CD14-positive monocyte (primary cell): ENCODE results near the gene FBXO28. TPM values are rescaled to one million over a fixed set of nuclear protein-coding genes. Genes with fewer than 3 reads are reported as not detected.

Experiments used
- DNase-seq, 3 donors: peaks; one replicate each; pipeline ENCODE4 v3.0.0-alpha.2; 2011 to 2022
- H2AFZ ChIP-seq: 2 replicates; pipeline ENCODE4 v1.6.0; 2012; ENCODE audit warnings: mild to moderate bottlenecking, low read depth, low read length, inconsistent platforms; ENCODE audit not compliant: insufficient read depth, poor library complexity, severe bottlenecking
- H3K27ac ChIP-seq, 2 donors: 1 replicate in 1 of 2; 2 replicates in 1 of 2; pipeline ENCODE4 v1.5.1; 2012 to 2013; ENCODE audit warnings: low read length in 2 of 2, control low read depth in 1 of 2, inconsistent platforms in 1 of 2, low read depth in 1 of 2, mild to moderate bottlenecking in 1 of 2
- H3K27me3 ChIP-seq, 2 donors: one replicate each; pipeline versions ENCODE4 v1.6.0 to v1.6.1; 2011 to 2013; ENCODE audit warnings: low read length in 2 of 2; ENCODE audit not compliant: control insufficient read depth in 2 of 2, insufficient read depth in 2 of 2
- H3K36me3 ChIP-seq, 2 donors: replicated peaks in 1 of 2; 1 replicate in 1 of 2; 2 replicates in 1 of 2; pipeline versions ENCODE4 v1.5.1 to v1.6.1; 2012 to 2013; ENCODE audit warnings: low read length in 2 of 2, control low read depth in 1 of 2, inconsistent platforms in 1 of 2, mild to moderate bottlenecking in 1 of 2; ENCODE audit not compliant: insufficient read depth in 2 of 2, control insufficient read depth in 1 of 2
- H3K4me1 ChIP-seq, 2 donors: 1 replicate in 1 of 2; 2 replicates in 1 of 2; pipeline versions ENCODE4 v1.5.1 to v1.6.1; 2012 to 2013; ENCODE audit warnings: low read length in 2 of 2, control low read depth in 1 of 2, inconsistent platforms in 1 of 2, mild to moderate bottlenecking in 1 of 2, moderate library complexity in 1 of 2; ENCODE audit not compliant: insufficient read depth in 2 of 2, control insufficient read depth in 1 of 2
- H3K4me2 ChIP-seq: replicated peaks from 2 replicates; pipeline ENCODE3; 2012; ENCODE audit warnings: low read length, moderate library complexity, mild to moderate bottlenecking; ENCODE audit not compliant: poor library complexity, severe bottlenecking; ENCODE audit errors: extremely low read depth
- H3K4me3 ChIP-seq, 3 experiments: fragments of 200-600 bp in 1 of 3; sonication (generic) in 1 of 3; replicated peaks in 1 of 3; 1 replicate in 2 of 3; 2 replicates in 1 of 3; pipeline ENCODE4 v1.5.1; 2011 to 2013; ENCODE audit warnings: low read length in 3 of 3, mild to moderate bottlenecking in 3 of 3, control low read depth in 2 of 3, low read depth in 2 of 3, inconsistent platforms in 1 of 3, moderate library complexity in 1 of 3
- H3K79me2 ChIP-seq: 2 replicates; pipeline ENCODE4 v1.6.0; 2012; ENCODE audit warnings: mild to moderate bottlenecking, control low read depth, inconsistent platforms, low read length, moderate library complexity; ENCODE audit not compliant: insufficient read depth
- H3K9ac ChIP-seq: 2 replicates; pipeline ENCODE4 v1.6.0; 2017; ENCODE audit warnings: low read length, mild to moderate bottlenecking; ENCODE audit not compliant: insufficient read depth, poor library complexity, severe bottlenecking
- H3K9me3 ChIP-seq, 2 donors: replicated peaks in 1 of 2; 1 replicate in 1 of 2; 2 replicates in 1 of 2; pipeline versions ENCODE4 v1.5.1 to v1.6.1; 2012 to 2013; ENCODE audit warnings: low read length in 2 of 2, control low read depth in 1 of 2; ENCODE audit not compliant: control insufficient read depth in 1 of 2, insufficient read depth in 1 of 2
- H4K20me1 ChIP-seq: 2 replicates; pipeline ENCODE4 v1.6.0; 2012; ENCODE audit warnings: mild to moderate bottlenecking, low read length, control low read depth, moderate library complexity; ENCODE audit not compliant: insufficient read depth
- H3K27ac Mint-ChIP-seq, 7 donors: one replicate each; pipeline ENCODE4 v1.8.0; 2020; ENCODE audit warnings: mild to moderate bottlenecking in 7 of 7, mixed read lengths in 7 of 7, moderate library complexity in 6 of 7, inconsistent platforms in 2 of 7
- H3K27me3 Mint-ChIP-seq, 3 donors: one replicate each; pipeline ENCODE4 v1.8.0; 2021 to 2022; ENCODE audit warnings: low read depth in 3 of 3, mild to moderate bottlenecking in 3 of 3, mixed read lengths in 3 of 3, moderate library complexity in 3 of 3, inconsistent platforms in 1 of 3
- H3K36me3 Mint-ChIP-seq, 2 donors: one replicate each; pipeline ENCODE4 v1.8.0; 2020; ENCODE audit warnings: mixed read lengths in 2 of 2, inconsistent platforms in 1 of 2, mild to moderate bottlenecking in 1 of 2
- H3K4me1 Mint-ChIP-seq: one replicate; pipeline ENCODE4 v1.8.0; 2020; ENCODE audit warnings: mild to moderate bottlenecking, mixed read lengths
- H3K4me3 Mint-ChIP-seq, 2 donors: one replicate each; pipeline ENCODE4 v1.8.0; 2020; ENCODE audit warnings: mild to moderate bottlenecking in 2 of 2, mixed read lengths in 2 of 2, moderate library complexity in 1 of 2
- H3K9me3 Mint-ChIP-seq, 7 donors: one replicate each; pipeline ENCODE4 v1.8.0; 2020 to 2022; ENCODE audit warnings: mixed read lengths in 7 of 7, mild to moderate bottlenecking in 6 of 7, moderate library complexity in 6 of 7, inconsistent platforms in 2 of 7
- WGBS: methylation state at CpG from one replicate; pipeline ENCODE4 v1.1.5; 2013; ENCODE audit warnings: missing lambda C conversion rate; ENCODE audit not compliant: insufficient coverage; 5-methylcytosine and 5-hydroxymethylcytosine counted together
- intact Hi-C, 2 donors: fragments of 100-400 bp; cut with micrococcal nuclease; formaldehyde crosslinking; loops; one replicate each; pipeline versions ENCODE4 v1.15.0 to v1.15.1; 2023
- polyA plus RNA-seq, 3 donors: library from polyadenylated mRNA; depleted of rRNA in 1 of 3; unstranded in 2 of 3; stranded (reverse) in 1 of 3; fragments of 300-500 nt in 2 of 3; fragments of >200 nt in 1 of 3; fragmentation: Illumina TruSeq in 2 of 3; gene quantifications; 1 replicate in 2 of 3; 2 replicates in 1 of 3; pipeline ENCODE4 v1.2.3, GENCODE V29; 2012 to 2021
- small RNA-seq: library from RNA; depleted of rRNA; stranded (forward); fragments of <200 nt; gene quantifications from one replicate; pipeline ENCODE3, GENCODE V24; 2012; ENCODE audit warnings: low read depth; ENCODE audit not compliant: insufficient read length
- TF ChIP-seq, protein P1 (sequence below): fragments of 200-600 bp; IDR thresholded peaks from one replicate; pipeline ENCODE4 v1.8.0; 2022; ENCODE audit warnings: antibody characterized with exemption, mild to moderate bottlenecking

The FBXO28 gene
- polyA plus RNA-seq, 3 donors, result 12.9 to 15.8 (median 13.0) TPM

DNA sequence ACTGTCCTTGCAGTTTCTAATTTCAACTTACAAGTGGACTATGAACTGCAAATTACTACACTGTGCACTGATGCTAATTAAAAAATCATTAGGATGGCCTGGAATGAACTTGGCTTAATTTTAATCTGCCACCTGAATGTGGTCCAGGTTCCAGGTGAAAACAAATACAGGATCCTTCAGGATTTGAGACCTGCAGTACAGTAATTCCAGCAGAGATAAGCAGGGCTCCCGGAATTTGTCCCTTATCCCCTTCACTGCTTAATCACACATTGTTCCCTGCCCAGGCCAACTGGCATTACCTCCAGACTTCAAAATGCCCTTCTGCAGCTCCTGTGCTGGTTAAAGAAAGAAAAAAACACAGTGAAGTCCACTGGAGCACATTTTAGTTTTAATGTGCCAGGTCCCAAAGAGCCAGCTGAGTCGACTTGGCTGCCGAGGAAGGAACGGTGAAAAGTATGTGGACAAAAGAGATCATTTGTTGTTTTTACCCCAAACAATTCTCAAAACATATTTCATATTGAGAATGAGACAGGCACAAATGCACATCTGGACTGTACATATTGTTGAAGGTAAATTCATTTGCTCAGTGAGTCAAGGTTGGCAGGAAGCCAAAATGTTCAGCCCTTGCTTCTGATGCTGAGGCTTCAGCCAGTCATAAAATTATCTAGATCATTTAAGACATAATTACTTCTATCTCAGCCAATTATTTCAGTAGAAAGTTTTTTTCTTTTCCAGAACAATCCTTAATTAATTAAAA, 97.5 kb downstream of the FBXO28 start:
- H3K4me3 ChIP-seq, result no peak overlapping the region
- H3K4me1 Mint-ChIP-seq, result peaks cover 28% of the 10 kb centered on the region
- no peak overlapping the region for H3K9ac ChIP-seq
- intact Hi-C loops, result no loop called here
- no peak overlapping the region for H2AFZ ChIP-seq
- peaks cover 18 to 26% of the 10 kb centered on the region in 2 donors for H3K4me1 ChIP-seq
- peaks cover 0 to 2% (median 0%) of the 10 kb centered on the region in 3 donors for H3K27me3 Mint-ChIP-seq
- peak in 1 of 3 donors; percentile 20 for DNase-seq
- no peak overlapping the region for H3K27ac Mint-ChIP-seq
- H3K36me3 Mint-ChIP-seq, result no peaks in the 10 kb centered on the region
- H3K9me3 ChIP-seq, result no peaks in the 10 kb centered on the region
- H3K4me2 ChIP-seq, result no peak overlapping the region
- no peaks in the 10 kb centered on the region for H3K36me3 ChIP-seq
- H3K79me2 ChIP-seq, result no peaks in the 10 kb centered on the region
- H3K9me3 Mint-ChIP-seq, result no peaks in the 10 kb centered on the region
- H3K4me3 Mint-ChIP-seq, result no peak overlapping the region
- H3K27me3 ChIP-seq, result no peaks in the 10 kb centered on the region
- WGBS, result 100% methylated on average over 1 of the region's 4 CpGs
- TF ChIP-seq, protein P1, sequence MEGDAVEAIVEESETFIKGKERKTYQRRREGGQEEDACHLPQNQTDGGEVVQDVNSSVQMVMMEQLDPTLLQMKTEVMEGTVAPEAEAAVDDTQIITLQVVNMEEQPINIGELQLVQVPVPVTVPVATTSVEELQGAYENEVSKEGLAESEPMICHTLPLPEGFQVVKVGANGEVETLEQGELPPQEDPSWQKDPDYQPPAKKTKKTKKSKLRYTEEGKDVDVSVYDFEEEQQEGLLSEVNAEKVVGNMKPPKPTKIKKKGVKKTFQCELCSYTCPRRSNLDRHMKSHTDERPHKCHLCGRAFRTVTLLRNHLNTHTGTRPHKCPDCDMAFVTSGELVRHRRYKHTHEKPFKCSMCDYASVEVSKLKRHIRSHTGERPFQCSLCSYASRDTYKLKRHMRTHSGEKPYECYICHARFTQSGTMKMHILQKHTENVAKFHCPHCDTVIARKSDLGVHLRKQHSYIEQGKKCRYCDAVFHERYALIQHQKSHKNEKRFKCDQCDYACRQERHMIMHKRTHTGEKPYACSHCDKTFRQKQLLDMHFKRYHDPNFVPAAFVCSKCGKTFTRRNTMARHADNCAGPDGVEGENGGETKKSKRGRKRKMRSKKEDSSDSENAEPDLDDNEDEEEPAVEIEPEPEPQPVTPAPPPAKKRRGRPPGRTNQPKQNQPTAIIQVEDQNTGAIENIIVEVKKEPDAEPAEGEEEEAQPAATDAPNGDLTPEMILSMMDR, result no peak
- no peak overlapping the region for H3K27ac ChIP-seq
- no peaks in the 10 kb centered on the region for H4K20me1 ChIP-seq

Small RNA genes lying within 50 kb of the gene (small RNA-seq; reads per million reads assigned to genes)
- gene AC092809.3 (not detected), gene RF00139 (not detected), gene RN7SKP49 (not detected)

Other genes with a start within 250 kb of the FBXO28 start
- gene DEGS1, start 69.1 kb downstream of the FBXO28 start, polyA plus RNA-seq, result 100 to 1,000 TPM in 2 of 3 donors, 10 to 100 TPM in 1; 35.0 to 137 (median 118) TPM
- 10 to 100 TPM in 1 of 3 donors, 1 to 10 TPM in 2; 8.4 to 12.6 (median 9.6) TPM for gene NVL, start 216.1 kb downstream of the FBXO28 start, polyA plus RNA-seq
- 100 to 1,000 TPM in 1 of 3 donors, 10 to 100 TPM in 2; 33.4 to 106 (median 94.7) TPM for gene CNIH4, start 242.8 kb downstream of the FBXO28 start, polyA plus RNA-seq